Psoas muscle (tissue), 8 donors: ENCODE results near the gene APOL4. TPM values are rescaled to one million over a fixed set of nuclear protein-coding genes. Genes with fewer than 3 reads are reported as not detected.

ENCODE experiments used
- ATAC-seq, 4 donors: fragments of 200-7000 bp; cut with Tn5 transposase; one replicate each; pipeline ENCODE4 v1.9.1; 2020; ENCODE audit warnings: moderate library complexity in 3 of 4, mild to moderate bottlenecking in 2 of 4
- DNase-seq, 2 donors: peaks; one replicate each; pipeline ENCODE4 v3.0.0-alpha.2; 2020
- H3K27ac ChIP-seq: fragments of 200-600 bp; one replicate; pipeline ENCODE4 v1.8.0; 2022
- H3K27me3 ChIP-seq, 3 donors: fragments of 200-600 bp in 1 of 3; one replicate each; pipeline versions ENCODE4 v1.6.1 to v1.8.0; 2013 to 2022; ENCODE audit warnings: low read length in 2 of 3, mild to moderate bottlenecking in 2 of 3, moderate library complexity in 1 of 3; ENCODE audit not compliant: insufficient read depth in 3 of 3
- H3K36me3 ChIP-seq, 2 donors: fragments of 200-600 bp in 1 of 2; one replicate each; pipeline versions ENCODE4 v1.6.1 to v1.8.0; 2013 to 2022; ENCODE audit warnings: low read depth in 1 of 2, mild to moderate bottlenecking in 1 of 2, moderate library complexity in 1 of 2; ENCODE audit not compliant: insufficient read depth in 1 of 2
- H3K4me1 ChIP-seq: fragments of 200-600 bp; one replicate; pipeline ENCODE4 v1.8.0; 2022
- H3K4me3 ChIP-seq: fragments of 200-600 bp; one replicate; pipeline ENCODE4 v1.8.0; 2022; ENCODE audit warnings: mild to moderate bottlenecking
- H3K9me3 ChIP-seq: fragments of 200-600 bp; one replicate; pipeline ENCODE4 v1.8.0; 2022
- CTCF ChIP-seq: fragments of 200-600 bp; IDR thresholded peaks from one replicate; pipeline ENCODE4 v1.8.0; 2022; ENCODE audit warnings: antibody characterized with exemption
- WGBS, 3 donors: extraction: QIAGEN DNeasy Blood & Tissue Kit; methylation state at CpG; one replicate each; pipeline versions ENCODE4 v1.1.6 to v1.1.7; 2013; 5-methylcytosine and 5-hydroxymethylcytosine counted together
- intact Hi-C, 2 donors: fragments of 100-400 bp; cut with DNase I; formaldehyde crosslinking; loops; one replicate each; pipeline versions ENCODE4 v1.11.0 to v1.14.2; 2022
- polyA plus RNA-seq, 3 donors: library from polyadenylated mRNA; stranded (reverse); fragments of 200-250 nt; gene quantifications; one replicate each; pipeline ENCODE4 v1.2.3, GENCODE V29; 2013
- total RNA-seq, 4 donors: library from RNA; stranded (reverse); fragmentation: NEBNext Ultra II Directional in 2 of 4; extraction: Animal tissue kit (Norgen Biotek cat#: 25700) in 2 of 4; gene quantifications; one replicate each; pipeline versions ENCODE4 v1.2.1 to v1.2.4, GENCODE V29; 2021 to 2023
- donor health status: healthy with polysubstance abuse.
- donor health status: DM: no; HTN: no; CAD: no; lungs with moderate emphysema.
- donor health status: Bipolar disorder and iron deficiency.
- donor health status: healthy.
- donor health status: DM: yes; HTN: yes; CAD: no.
- donor health status: DM: no; HTN: no; CAD: no.
- donor health status: DM: no; HTN: no; CAD: no.
- donor health status: DM: yes; HTN: yes; CAD: no.

Gene APOL4
- total and polyA plus RNA-seq, 7 donors = 0.86 to 6.8 (median 1.6) TPM

- ATAC-seq (peak; percentile 81 to 92 (median 85)), DNase-seq (peak; percentile 65 to 75)
- Histone ChIP-seq H3K4me1 (peaks cover 4% of the 10 kb centered on the region), H3K27me3 (no peaks in the 10 kb centered on the region), H3K27ac (no peak overlapping the region), H3K9me3 (no peaks in the 10 kb centered on the region), H3K36me3 (peaks cover 0 to 34% of the 10 kb centered on the region in 2 donors), H3K4me3 (no peak overlapping the region)
- TF ChIP-seq CTCF = peak; percentile 76
- intact Hi-C loops = loop anchor here (2.0 to 10.0 kb wide), 4 partner anchors 36 to 142 kb away; no protein-coding TSS in a partner anchor
- 43 to 51% (median 44%) methylated on average over 12 of the region's 12 CpGs for WGBS, 3 donors
These were observed 56.6 kb downstream of the APOL4 start for GRCh38 chr22:36144886-36145541.

GRCh38 chr22:36143956-36144355, 57.7 kb downstream of the APOL4 start:
- intact Hi-C loops = loop anchor here (2.0 to 10.0 kb wide), 4 partner anchors 37 to 143 kb away; no protein-coding TSS in a partner anchor
- H3K36me3 ChIP-seq = peaks cover 0 to 33% of the 10 kb centered on the region in 2 donors

GRCh38 chr22:36143066-36143815, 58.4 kb downstream of the APOL4 start:
- no peak overlapping the region for H3K27ac ChIP-seq
- intact Hi-C loops = loop anchor here in 1 of 2 donors (5.0 to 10.0 kb wide), 2 partner anchors 82 to 144 kb away; no protein-coding TSS in a partner anchor
- DNase-seq = no peak
- H3K4me1 ChIP-seq = peaks cover 4% of the 10 kb centered on the region
- 73 to 80% (median 76%) methylated on average over 5 of the region's 5 CpGs for WGBS, 3 donors
- no peak for ATAC-seq
- no peak for TF ChIP-seq CTCF
- peaks cover 0 to 27% of the 10 kb centered on the region in 2 donors for H3K36me3 ChIP-seq
- H3K27me3 ChIP-seq = no peaks in the 10 kb centered on the region
- no peak overlapping the region for H3K4me3 ChIP-seq
- no peaks in the 10 kb centered on the region for H3K9me3 ChIP-seq

More at GRCh38 chr22:36143956-36144355, 57.7 kb downstream of the APOL4 start:
- H3K9me3 ChIP-seq = no peaks in the 10 kb centered on the region
- WGBS, 3 donors = 71 to 80% (median 73%) methylated on average over 4 of the region's 4 CpGs
- no peak overlapping the region for H3K4me3 ChIP-seq
- ATAC-seq = no peak
- no peak for TF ChIP-seq CTCF
- H3K27me3 ChIP-seq = no peaks in the 10 kb centered on the region
- peaks cover 4% of the 10 kb centered on the region for H3K4me1 ChIP-seq
- no peak for DNase-seq
- H3K27ac ChIP-seq = no peak overlapping the region

- Histone ChIP-seq H3K4me1 (peaks cover 4% of the 10 kb centered on the region), H3K9me3 (no peaks in the 10 kb centered on the region), H3K27me3 (no peaks in the 10 kb centered on the region), H3K4me3 (no peak overlapping the region), H3K27ac (no peak overlapping the region), H3K36me3 (peaks cover 0 to 25% of the 10 kb centered on the region in 2 donors)
- no peak for TF ChIP-seq CTCF
- ATAC-seq (no peak), DNase-seq (no peak)
- intact Hi-C loops = loop anchor here in 1 of 2 donors (5.0 to 10.0 kb wide), 2 partner anchors 83 to 146 kb away; no protein-coding TSS in a partner anchor
- WGBS, 3 donors = 59 to 66% (median 65%) methylated on average over 9 of the region's 9 CpGs
These were observed 60.1 kb downstream of the APOL4 start for GRCh38 chr22:36141481-36141880.

Other genes with a start within 250 kb of the APOL4 start
- gene RBFOX2, start 173.0 kb downstream of the APOL4 start, total RNA-seq = 10 to 100 TPM; 28.4 to 50.4 (median 36.8) TPM
- 10 to 100 TPM in 2 of 3 donors, 1 to 10 TPM in 1; 7.7 to 20.5 (median 10.4) TPM for gene RBFOX2, start 173.0 kb downstream of the APOL4 start, polyA plus RNA-seq
- gene APOL3, start 41.1 kb downstream of the APOL4 start, total RNA-seq = 10 to 100 TPM; 15.1 to 24.1 (median 18.3) TPM
- 10 to 100 TPM; 11.1 to 16.3 (median 15.1) TPM for gene APOL3, start 41.1 kb downstream of the APOL4 start, polyA plus RNA-seq
- 10 to 100 TPM; 24.4 to 54.7 (median 43.6) TPM for gene APOL2, start 37.7 kb upstream of the APOL4 start, total RNA-seq
- gene APOL2, start 37.7 kb upstream of the APOL4 start, polyA plus RNA-seq = 10 to 100 TPM; 17.5 to 52.2 (median 26.8) TPM
- gene APOL1, start 51.3 kb upstream of the APOL4 start, total RNA-seq = 10 to 100 TPM in 3 of 4 donors, 1 to 10 TPM in 1; 5.7 to 16.3 (median 13.5) TPM
- gene APOL1, start 51.3 kb upstream of the APOL4 start, polyA plus RNA-seq = 1 to 10 TPM; 5.3 to 6.0 (median 5.8) TPM
- 100 to 1,000 TPM in 3 of 4 donors, 10 to 100 TPM in 1; 92.0 to 214 (median 179) TPM for gene MYH9, start 186.2 kb upstream of the APOL4 start, total RNA-seq
- gene MYH9, start 186.2 kb upstream of the APOL4 start, polyA plus RNA-seq = 10 to 100 TPM; 35.6 to 89.3 (median 56.3) TPM